HEK293 (cell line): ENCODE results near the gene ZNF462.

Experiments used
- CTCF ChIA-PET: fragments of 350-600 bp; formaldehyde crosslinking; extraction: SDS; loops from one replicate; lab custom pipeline; 2021; ENCODE audit warnings: antibody characterized with exemption; lab: Yijun Ruan, JAX
- POLR2A ChIA-PET: fragments of 300-600 bp; formaldehyde crosslinking; extraction: SDS; loops from one replicate; lab custom pipeline; 2020; ENCODE audit warnings: antibody characterized with exemption, inconsistent platforms; lab: Yijun Ruan, JAX
- H3K27ac ChIP-seq: fragments of 200-500 bp; sonication (Bioruptor generic); 2 replicates; pipeline ENCODE4 v1.5.1; 2014; ENCODE audit warnings: low read depth, low read length, control low read depth, inconsistent platforms; ENCODE audit errors: extremely low read depth
- H3K36me3 ChIP-seq, 2 experiments: fragments of 200-500 bp in 1 of 2; sonication (Bioruptor generic) in 1 of 2; 1 replicate in 1 of 2; 2 replicates in 1 of 2; pipeline ENCODE4 v1.5.1; 2014 to 2017; ENCODE audit warnings: inconsistent platforms in 2 of 2, low read length in 2 of 2; ENCODE audit not compliant: control insufficient read depth in 2 of 2, insufficient read depth in 1 of 2
- H3K4me1 ChIP-seq: fragments of 200-500 bp; sonication (Bioruptor generic); 2 replicates; pipeline ENCODE4 v1.5.1; 2014; ENCODE audit warnings: mild to moderate bottlenecking, low read length, inconsistent platforms; ENCODE audit not compliant: control insufficient read depth, insufficient read depth
- H3K4me3 ChIP-seq: 2 replicates; pipeline ENCODE4 v1.5.1; 2011; ENCODE audit warnings: low read depth, mild to moderate bottlenecking, control low read depth, low read length, moderate library complexity
- H3K9me3 ChIP-seq: fragments of 200-500 bp; sonication (Bioruptor generic); 2 replicates; pipeline ENCODE4 v1.5.1; 2014; ENCODE audit warnings: low read depth, low read length, inconsistent platforms; ENCODE audit not compliant: control insufficient read depth, insufficient read depth
- GLI2 ChIP-seq: fragments of 450-650 bp; formaldehyde crosslinking; IDR thresholded peaks from 2 replicates; pipeline ENCODE4; 2017; ENCODE audit warnings: missing biosample characterization, missing genetic modification characterization, low read depth, borderline replicate concordance
- IKZF3 ChIP-seq: fragments of 450-650 bp; IDR thresholded peaks from 2 replicates; pipeline ENCODE4 v1.5.0; 2018; ENCODE audit warnings: missing biosample characterization, mild to moderate bottlenecking, missing genetic modification characterization, moderate library complexity
- KLF9 ChIP-seq: fragments of 450-650 bp; formaldehyde crosslinking; IDR thresholded peaks from 2 replicates; pipeline ENCODE4 v1.5.1; 2016; ENCODE audit warnings: missing biosample characterization, missing genetic modification characterization, low read depth
- OVOL3 ChIP-seq: fragments of 450-650 bp; formaldehyde crosslinking; IDR thresholded peaks from 2 replicates; pipeline ENCODE4 v1.5.1; 2016; ENCODE audit warnings: missing biosample characterization, missing genetic modification characterization
- PRDM1 ChIP-seq: fragments of 450-650 bp; formaldehyde crosslinking; IDR thresholded peaks from 2 replicates; pipeline ENCODE4; 2016; ENCODE audit warnings: missing biosample characterization, missing genetic modification characterization
- REST ChIP-seq: fragments of 450-650 bp; formaldehyde crosslinking; IDR thresholded peaks from 2 replicates; pipeline ENCODE4 v1.5.1; 2016; ENCODE audit warnings: missing biosample characterization, missing genetic modification characterization
- SP7 ChIP-seq: fragments of 450-650 bp; formaldehyde crosslinking; IDR thresholded peaks from 2 replicates; pipeline ENCODE4 v1.5.1; 2016; ENCODE audit warnings: missing biosample characterization, missing genetic modification characterization
- WT1 ChIP-seq: fragments of 450-650 bp; formaldehyde crosslinking; IDR thresholded peaks from 2 replicates; pipeline ENCODE4 v1.5.1; 2016; ENCODE audit warnings: missing biosample characterization, missing genetic modification characterization
- ZBTB17 ChIP-seq: fragments of 450-650 bp; formaldehyde crosslinking; IDR thresholded peaks from 2 replicates; pipeline ENCODE4 v1.5.1; 2016; ENCODE audit warnings: missing biosample characterization, missing genetic modification characterization
- ZBTB21 ChIP-seq: fragments of 450-650 bp; formaldehyde crosslinking; IDR thresholded peaks from 2 replicates; pipeline ENCODE4 v1.5.1; 2017; ENCODE audit warnings: missing biosample characterization, missing genetic modification characterization
- ZFP41 ChIP-seq: fragments of 450-650 bp; formaldehyde crosslinking; IDR thresholded peaks from 2 replicates; pipeline ENCODE4 v1.5.1; 2016; ENCODE audit warnings: missing biosample characterization, missing genetic modification characterization, borderline replicate concordance
- ZNF148 ChIP-seq: fragments of 450-650 bp; formaldehyde crosslinking; IDR thresholded peaks from 2 replicates; pipeline ENCODE4 v1.5.0; 2017; ENCODE audit warnings: missing biosample characterization, missing genetic modification characterization, borderline replicate concordance
- ZNF214 ChIP-seq: fragments of 450-650 bp; formaldehyde crosslinking; IDR thresholded peaks from 2 replicates; pipeline ENCODE4 v1.5.1; 2017; ENCODE audit warnings: missing biosample characterization, mild to moderate bottlenecking, missing genetic modification characterization, borderline replicate concordance
- ZNF366 ChIP-seq: fragments of 450-650 bp; formaldehyde crosslinking; conservative IDR thresholded peaks from 2 replicates; pipeline ENCODE4 v1.5.1; 2016; ENCODE audit warnings: missing biosample characterization, missing genetic modification characterization
- ZNF48 ChIP-seq: fragments of 450-650 bp; formaldehyde crosslinking; IDR thresholded peaks from 2 replicates; pipeline ENCODE4 v1.5.1; 2016; ENCODE audit warnings: missing biosample characterization, missing genetic modification characterization
- ZNF513 ChIP-seq: fragments of 450-650 bp; IDR thresholded peaks from 2 replicates; pipeline ENCODE4 v1.5.1; 2018; ENCODE audit warnings: missing biosample characterization, missing genetic modification characterization
- ZNF518A ChIP-seq: fragments of 450-650 bp; formaldehyde crosslinking; conservative IDR thresholded peaks from 2 replicates; pipeline ENCODE4 v1.5.1; 2016; ENCODE audit warnings: low read depth, missing biosample characterization, missing genetic modification characterization
- ZNF596 ChIP-seq: fragments of 450-650 bp; IDR thresholded peaks from 2 replicates; pipeline ENCODE4 v1.5.0; 2018; ENCODE audit warnings: missing biosample characterization, mild to moderate bottlenecking, missing genetic modification characterization, moderate library complexity
- ZNF610 ChIP-seq: fragments of 450-650 bp; formaldehyde crosslinking; IDR thresholded peaks from 2 replicates; pipeline ENCODE4 v1.5.1; 2016; ENCODE audit warnings: missing biosample characterization, missing genetic modification characterization, borderline replicate concordance
- ZNF654 ChIP-seq: fragments of 450-650 bp; formaldehyde crosslinking; IDR thresholded peaks from 2 replicates; pipeline ENCODE4 v1.5.1; 2016; ENCODE audit warnings: low read depth, missing biosample characterization, missing genetic modification characterization
- ZNF670 ChIP-seq: fragments of 450-650 bp; formaldehyde crosslinking; IDR thresholded peaks from 2 replicates; pipeline ENCODE4 v1.5.1; 2016; ENCODE audit warnings: missing biosample characterization, missing genetic modification characterization, low read depth
- ZNF843 ChIP-seq: fragments of 450-650 bp; formaldehyde crosslinking; IDR thresholded peaks from 2 replicates; pipeline ENCODE4 v1.5.1; 2016; ENCODE audit warnings: missing biosample characterization, missing genetic modification characterization
- ZSCAN30 ChIP-seq: fragments of 450-650 bp; IDR thresholded peaks from 2 replicates; pipeline ENCODE4 v1.5.1; 2018; ENCODE audit warnings: missing biosample characterization, mild to moderate bottlenecking, missing genetic modification characterization, moderate library complexity

Gene ZNF462

GRCh38 chr9:106862821-106863720, at the start of gene ZNF462:
ZNF462 (plus strand) TSS chr9:106863166; CDS start chr9:106923384, 60,218 bp downstream.
- ChIA-PET CTCF (interaction anchor here (0.6 to 1.2 kb wide), 6 partner anchors 21 to 309 kb away, joined by 3 to 5 read pairs (median 3); no protein-coding TSS in a partner anchor), POLR2A (interaction anchor here (0.7 to 7.3 kb wide), 6 partner anchors 9 to 506 kb away, joined by 3 to 45 read pairs (median 6); no protein-coding TSS in a partner anchor)
- H3K36me3 ChIP-seq, result no peaks in the 10 kb centered on the region
- peak within 1 kb of the TSS; percentile 66 for H3K4me3 ChIP-seq
- peaks cover 2% of the 10 kb centered on the region; the same call in 1 of the 2 replicates for H3K4me1 ChIP-seq
- no peaks in the 10 kb centered on the region for H3K9me3 ChIP-seq
- peak within 1 kb of the TSS; percentile 68 for H3K27ac ChIP-seq
- no peak for TF ChIP-seq ZNF48 (tag by site-specific recombination)
- no peak for TF ChIP-seq OVOL3 (tag by site-specific recombination)
- TF ChIP-seq ZNF518A (tag by site-specific recombination), result no peak
- peak; percentile 98 for TF ChIP-seq PRDM1 (tag by site-specific recombination)
- peak; percentile 98 for TF ChIP-seq ZNF513 (tag by site-specific recombination)
- TF ChIP-seq ZNF843 (tag by site-specific recombination), result peak; percentile 59
- TF ChIP-seq ZNF596 (tag by site-specific recombination), result peak; percentile 96
- TF ChIP-seq ZNF654 (tag by site-specific recombination), result peak; percentile 10; the same call in 1 of the 2 replicates
- 0 out of 2 replicates have a peak, but pooled peaks have one; percentile 44 for TF ChIP-seq ZNF148 (tag by site-specific recombination)
- no peak; the same call in 1 of the 2 replicates for TF ChIP-seq ZNF610 (tag by site-specific recombination)
- peak; percentile 29 for TF ChIP-seq REST (tag by site-specific recombination)
- TF ChIP-seq SP7 (tag by site-specific recombination), result peak; percentile 58
- no peak for TF ChIP-seq ZNF670 (tag by site-specific recombination)
- TF ChIP-seq KLF9, result no peak
- no peak for TF ChIP-seq ZSCAN30 (tag by site-specific recombination)
- TF ChIP-seq WT1, result no peak
- no peak for TF ChIP-seq GLI2 (tag by site-specific recombination)
- peak; percentile 85 for TF ChIP-seq ZNF366 (tag by site-specific recombination)
- TF ChIP-seq IKZF3 (tag by site-specific recombination), result peak; percentile 17; the same call in 1 of the 2 replicates
- TF ChIP-seq ZFP41, result no peak
- TF ChIP-seq ZBTB17 (tag by site-specific recombination), result peak; percentile 74
- TF ChIP-seq ZBTB21, result no peak
- no peak for TF ChIP-seq ZNF214
